Medulla oblongata (tissue), 1 donor: ENCODE measurements around the gene IGSF3.
"Not testable (repeated sequence)": the region's sequence is repeated elsewhere in the genome, so short reads cannot be mapped to it uniquely, and the experiment has no call there.

ENCODE experiments used
- DNase-seq: peaks from one replicate; pipeline ENCODE4 v3.0.0-alpha.2; 2015; ENCODE audit errors: extremely low spot score

IGSF3 gene

DNA sequence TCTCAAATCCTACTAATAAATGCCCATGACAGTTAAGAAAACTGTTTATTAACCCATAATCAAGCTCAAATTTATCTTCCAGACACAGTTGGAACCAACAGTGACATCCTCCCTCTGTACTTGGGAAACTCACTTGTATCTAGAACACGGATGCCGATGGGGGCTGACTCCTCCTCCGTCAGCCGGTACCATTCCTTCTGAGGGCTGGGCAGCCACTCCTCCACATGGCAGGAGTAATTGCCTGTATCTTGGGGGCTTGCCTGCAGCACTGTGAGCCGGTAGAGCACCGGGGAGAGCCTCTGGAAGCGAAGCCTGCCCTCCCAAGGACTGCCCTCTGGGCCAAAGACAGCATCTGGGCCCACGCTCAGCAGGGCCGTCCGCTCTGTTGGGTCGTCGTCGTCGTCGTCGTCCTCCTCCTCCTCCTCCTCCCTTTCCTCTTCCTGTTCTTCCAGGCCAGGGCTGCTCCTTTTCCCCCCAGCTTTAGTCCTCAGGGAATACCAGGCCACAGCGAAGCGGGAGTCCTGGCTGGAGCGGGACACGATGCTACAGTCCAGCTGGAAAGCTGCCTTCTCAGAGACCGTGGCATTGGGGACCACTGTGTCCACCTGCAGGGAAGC is 88.2 kb downstream of the IGSF3 start:
- no peak for DNase-seq

GRCh38 chr1:116578581-116578980 is 89.0 kb downstream of the IGSF3 start:
- no peak for DNase-seq

DNA sequence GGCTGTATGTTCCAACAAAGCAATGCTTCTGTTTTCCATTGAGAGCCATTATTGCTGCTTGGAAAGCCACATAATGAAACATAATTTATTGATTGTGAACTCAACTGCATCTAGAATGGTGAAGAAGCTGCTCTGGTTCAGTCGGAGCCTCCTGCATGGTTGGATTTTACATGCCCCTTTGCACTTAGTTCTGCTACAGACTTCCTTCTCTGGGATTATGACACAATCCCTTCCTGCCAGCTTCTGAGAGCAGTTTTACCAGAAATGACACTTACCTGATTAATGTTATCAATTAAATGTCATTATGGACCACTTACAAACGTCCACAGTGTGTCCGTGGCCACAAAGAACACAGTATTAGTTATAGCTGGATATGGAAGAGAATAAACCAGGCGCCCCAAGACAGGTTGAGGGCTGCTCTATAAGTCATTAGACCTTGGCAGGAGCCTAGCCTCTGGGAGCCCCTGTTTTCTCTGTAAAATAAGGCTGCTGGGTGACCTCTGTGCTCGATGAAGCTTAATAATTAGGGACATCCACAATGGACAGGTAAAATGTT is 89.7 kb downstream of the IGSF3 start:
- no peak for DNase-seq

DNA sequence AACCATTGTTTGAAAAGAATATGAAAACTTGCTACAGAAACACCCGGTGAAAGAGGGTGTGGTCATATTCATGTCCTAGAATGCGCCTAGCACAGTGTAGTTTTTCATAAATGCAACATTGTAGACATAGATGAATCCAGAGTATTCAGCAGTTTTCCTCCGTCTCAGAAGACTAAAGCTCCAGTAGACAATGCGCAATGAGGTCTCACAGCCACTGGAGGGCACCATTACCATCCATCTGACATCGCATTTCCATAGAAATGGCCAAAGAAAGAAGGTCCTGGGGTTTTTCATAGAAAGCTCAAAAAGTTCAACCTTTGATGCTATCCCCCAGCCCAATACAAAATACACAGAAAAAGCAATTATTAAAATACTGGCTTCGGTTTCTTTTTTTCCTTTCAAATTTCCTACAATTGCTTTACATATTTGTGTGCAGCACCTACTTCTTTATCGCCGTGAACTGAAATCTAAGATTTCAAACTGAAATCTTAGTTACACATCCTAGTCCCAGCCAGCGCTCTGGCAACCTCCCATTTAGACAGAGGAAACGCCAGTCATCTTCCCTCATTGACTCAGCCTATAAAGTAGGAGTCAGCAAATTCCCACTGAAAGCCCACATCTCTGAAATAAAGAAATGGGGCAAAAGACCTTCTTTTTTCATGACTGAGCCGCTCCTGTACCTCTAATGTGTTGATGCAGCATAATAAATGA is 92.8 kb downstream of the IGSF3 start:
- peak; percentile 89 for DNase-seq

DNA sequence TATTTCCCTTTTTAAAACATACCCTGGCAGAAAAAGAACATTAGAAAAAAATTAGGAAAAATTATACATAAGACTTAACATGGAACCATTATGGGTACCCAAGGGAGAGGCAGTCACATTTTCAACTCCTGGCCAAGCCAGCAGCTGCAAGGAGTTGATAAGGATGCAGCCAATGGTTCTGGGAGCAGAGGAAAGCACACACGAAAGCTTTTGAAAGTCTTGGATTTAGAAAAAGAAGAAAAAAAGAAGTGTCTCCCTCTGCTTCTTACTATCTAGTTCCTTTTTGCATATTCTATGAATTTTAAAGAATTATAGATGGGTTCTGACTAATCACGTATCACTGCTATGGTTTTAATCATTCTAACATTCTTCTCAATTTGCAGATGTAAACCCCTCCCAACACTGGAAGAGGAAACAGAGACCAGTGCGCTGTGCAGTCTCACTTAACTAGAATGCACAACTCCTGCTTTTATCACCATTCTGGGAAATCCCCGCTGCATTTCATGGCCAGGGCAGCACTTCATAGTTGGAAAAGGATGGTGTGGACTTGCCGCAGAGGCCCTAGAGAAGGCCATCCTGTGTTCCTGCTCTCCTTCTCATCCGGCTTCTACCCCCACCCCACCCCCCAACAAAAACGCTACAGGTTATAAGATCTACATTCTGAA is 94.0 kb downstream of the IGSF3 start:
- no peak for DNase-seq

GRCh38 chr1:116572771-116573430 is 94.6 kb downstream of the IGSF3 start:
- DNase-seq: no peak

DNA sequence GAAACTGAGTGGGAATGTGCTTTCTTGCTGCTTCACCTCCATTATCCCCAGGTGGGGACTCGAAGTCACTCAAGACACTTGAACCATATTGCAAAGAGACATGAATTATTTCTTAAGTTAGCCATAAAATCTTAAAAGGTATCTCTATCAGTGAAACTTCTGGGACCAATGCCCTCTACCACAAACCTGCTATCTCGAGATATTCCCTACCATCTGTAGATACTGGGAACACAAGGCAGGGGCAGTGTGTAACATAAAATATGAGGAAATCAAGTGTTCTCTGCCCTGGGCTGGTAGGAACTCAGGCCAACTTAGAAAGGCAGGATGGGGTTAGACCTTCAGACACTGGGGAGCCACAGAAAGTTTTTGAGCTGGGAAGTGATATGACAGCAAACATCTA is 95.4 kb downstream of the IGSF3 start:
- DNase-seq: no peak

DNA sequence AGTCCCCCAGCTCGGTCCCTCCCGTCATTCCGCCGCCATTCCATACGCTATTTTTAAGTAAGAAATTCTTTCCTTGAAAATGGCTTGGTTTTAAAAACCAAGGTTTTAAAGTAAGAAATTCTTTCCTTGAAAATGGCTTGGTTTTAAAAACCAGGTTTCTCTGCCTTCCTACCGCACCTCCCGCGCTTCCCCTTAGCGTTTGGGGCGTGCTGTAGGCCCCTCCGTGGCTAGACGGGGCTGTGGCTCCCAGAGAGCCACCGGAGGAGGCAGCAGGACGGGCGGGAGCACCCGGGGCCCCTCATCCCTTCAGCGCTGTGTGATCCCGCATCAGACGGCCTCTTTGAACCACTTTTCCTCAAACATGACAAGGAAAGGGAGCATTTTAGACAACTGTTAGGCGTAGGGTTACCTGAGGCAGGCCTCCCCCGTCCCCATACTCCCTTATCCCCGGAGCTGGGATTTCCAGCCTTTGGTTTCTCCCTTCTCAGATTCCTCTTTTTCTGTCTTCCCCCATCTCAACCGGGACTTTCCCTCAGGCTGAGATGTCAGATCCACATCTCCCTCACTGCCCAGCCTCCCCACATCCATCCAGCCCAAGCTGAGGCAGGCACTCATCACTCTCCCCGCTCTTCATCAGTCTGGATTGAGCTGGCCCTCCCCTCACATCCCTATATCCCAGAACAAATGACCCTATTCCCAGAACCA is 96.2 kb downstream of the IGSF3 start:
- DNase-seq: no peak

- peak; percentile 84 for DNase-seq
These were observed 96.9 kb downstream of the IGSF3 start, which contains the start of gene CD58 for GRCh38 chr1:116570358-116571214. CD58 (minus strand) TSS chr1:116571026; CDS start chr1:116570972, 54 bp downstream.

DNA sequence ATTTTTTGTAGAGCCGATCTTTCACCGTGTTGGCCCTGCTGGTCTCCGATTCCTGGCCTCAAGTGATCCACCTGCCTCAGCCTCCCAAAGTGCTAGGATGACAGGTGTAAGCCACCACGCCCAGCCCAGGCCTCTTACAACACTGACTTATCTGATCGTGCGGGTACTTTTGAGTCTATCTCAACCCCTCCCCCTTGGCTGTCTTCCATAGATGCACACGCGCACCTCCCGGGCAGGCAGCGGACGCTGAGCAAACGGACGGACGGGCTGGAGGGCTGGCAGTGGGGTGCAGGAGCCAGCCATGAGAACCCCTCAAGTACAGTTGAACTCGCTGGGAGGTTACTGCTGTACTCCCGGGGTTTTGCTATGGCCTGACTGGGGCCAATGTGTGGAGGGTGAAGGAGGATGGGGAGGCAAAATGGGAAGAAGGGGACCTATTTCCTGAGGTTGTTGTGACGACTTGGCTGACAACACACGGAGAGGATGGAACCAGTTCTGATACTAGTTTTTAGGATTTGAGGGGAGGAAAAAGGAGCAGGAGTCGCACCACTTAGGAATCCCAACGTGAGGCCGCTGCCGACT is 97.7 kb downstream of the IGSF3 start:
- DNase-seq: peak; percentile 17

DNA sequence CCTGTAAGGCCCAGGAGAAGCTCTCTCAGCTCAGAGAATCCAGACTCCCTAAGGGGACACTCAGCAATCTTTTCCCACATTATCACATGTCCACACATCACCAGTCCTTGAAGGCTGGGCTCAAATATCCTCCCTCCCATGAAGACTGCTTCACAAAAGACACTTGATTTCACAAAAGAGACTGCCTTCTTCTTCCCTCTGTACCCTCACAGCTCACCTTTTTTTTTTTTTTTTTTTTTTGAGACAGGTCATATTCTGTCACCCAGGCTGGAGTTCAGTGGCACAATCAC is 98.2 kb downstream of the IGSF3 start:
- no peak for DNase-seq

- no peak for DNase-seq
These were observed 98.7 kb downstream of the IGSF3 start for GRCh38 chr1:116568662-116569380.

GRCh38 chr1:116567790-116568661 is 99.5 kb downstream of the IGSF3 start:
- no peak for DNase-seq

GRCh38 chr1:116565222-116565621 is 102.3 kb downstream of the IGSF3 start:
- no peak for DNase-seq

DNA sequence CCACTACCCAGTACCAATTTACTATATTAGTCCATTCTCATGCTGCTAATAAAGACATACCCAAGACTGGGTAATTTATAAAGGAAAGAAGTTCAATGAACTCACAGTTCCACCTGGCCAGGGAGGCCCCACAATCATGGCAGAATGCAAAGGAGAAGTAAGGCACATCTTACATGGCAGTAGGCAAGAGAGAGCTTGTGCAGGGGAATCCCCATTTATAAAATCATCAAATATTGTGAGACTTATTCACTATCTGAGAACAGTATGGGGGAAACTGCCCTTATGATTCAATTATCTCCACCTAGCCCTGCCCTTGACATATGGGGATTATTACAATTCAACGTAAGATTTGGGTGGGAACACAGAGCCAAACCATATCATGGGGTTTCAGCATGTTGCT is 103.1 kb downstream of the IGSF3 start:
- DNase-seq: no peak

GRCh38 chr1:116562465-116562864 is 105.1 kb downstream of the IGSF3 start:
- DNase-seq: not testable (repeated sequence)

GRCh38 chr1:116561563-116561962 is 106.0 kb downstream of the IGSF3 start:
- DNase-seq: no peak

DNA sequence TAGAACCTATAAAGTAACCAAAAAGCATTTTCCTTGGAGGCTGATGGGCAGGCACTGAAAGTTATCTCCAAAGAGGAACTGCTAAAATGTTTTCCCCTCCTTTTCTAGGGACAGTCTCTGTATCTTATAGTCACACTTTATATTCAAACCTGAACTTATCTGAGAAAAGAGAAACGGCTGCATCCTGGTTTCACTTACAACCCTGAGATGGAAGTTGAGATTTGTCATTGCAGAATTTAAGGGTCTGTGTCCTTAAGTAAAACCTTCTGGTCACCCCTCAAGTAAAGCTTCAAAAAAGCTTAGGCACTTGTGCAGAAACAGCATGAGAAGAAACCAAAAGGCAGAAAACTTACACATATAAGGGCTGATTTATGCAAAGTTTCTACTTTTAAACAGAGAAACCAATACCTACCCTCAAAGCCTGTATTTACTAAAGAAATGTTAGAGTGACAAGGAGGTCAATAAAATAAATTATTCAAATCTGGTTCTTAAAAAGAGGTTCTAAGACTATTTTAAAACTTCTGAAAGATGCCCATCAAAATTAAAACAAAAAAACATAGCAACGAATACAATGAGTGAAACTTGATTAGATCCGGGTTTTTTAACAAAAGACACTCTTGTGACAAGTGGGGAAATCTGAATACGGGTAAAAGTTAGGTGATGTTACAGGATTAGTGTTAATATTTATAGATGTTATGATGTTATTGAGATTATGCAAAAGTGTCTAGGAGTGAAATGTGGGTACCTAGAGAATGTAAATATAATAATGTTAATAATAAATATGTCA is 106.6 kb downstream of the IGSF3 start:
- DNase-seq: no peak
